AG09309 (cell line): ENCODE data around the gene RPGR.

Experiments
- DNase-seq: peaks from one replicate; pipeline ENCODE4 v3.0.0-alpha.2; 2010; ENCODE audit warnings: low read depth
- H3K4me3 ChIP-seq: 2 replicates; pipeline ENCODE4 v1.5.1; 2011; ENCODE audit warnings: mild to moderate bottlenecking, low read depth, low read length, moderate library complexity; ENCODE audit not compliant: control insufficient read depth
- TF ChIP-seq, protein P1 (sequence below): IDR thresholded peaks from 2 replicates; pipeline ENCODE4 v1.5.1; 2011; ENCODE audit warnings: mild to moderate bottlenecking, low read depth, low read length, inconsistent platforms; ENCODE audit not compliant: insufficient read depth, control insufficient read depth; ENCODE audit errors: missing control alignments

The RPGR gene

GRCh38 chrX:38275615-38276014, 51.7 kb downstream of the RPGR start:
- no peak overlapping the region for H3K4me3 ChIP-seq
- peak; percentile 49 for DNase-seq
- TF ChIP-seq, protein P1, sequence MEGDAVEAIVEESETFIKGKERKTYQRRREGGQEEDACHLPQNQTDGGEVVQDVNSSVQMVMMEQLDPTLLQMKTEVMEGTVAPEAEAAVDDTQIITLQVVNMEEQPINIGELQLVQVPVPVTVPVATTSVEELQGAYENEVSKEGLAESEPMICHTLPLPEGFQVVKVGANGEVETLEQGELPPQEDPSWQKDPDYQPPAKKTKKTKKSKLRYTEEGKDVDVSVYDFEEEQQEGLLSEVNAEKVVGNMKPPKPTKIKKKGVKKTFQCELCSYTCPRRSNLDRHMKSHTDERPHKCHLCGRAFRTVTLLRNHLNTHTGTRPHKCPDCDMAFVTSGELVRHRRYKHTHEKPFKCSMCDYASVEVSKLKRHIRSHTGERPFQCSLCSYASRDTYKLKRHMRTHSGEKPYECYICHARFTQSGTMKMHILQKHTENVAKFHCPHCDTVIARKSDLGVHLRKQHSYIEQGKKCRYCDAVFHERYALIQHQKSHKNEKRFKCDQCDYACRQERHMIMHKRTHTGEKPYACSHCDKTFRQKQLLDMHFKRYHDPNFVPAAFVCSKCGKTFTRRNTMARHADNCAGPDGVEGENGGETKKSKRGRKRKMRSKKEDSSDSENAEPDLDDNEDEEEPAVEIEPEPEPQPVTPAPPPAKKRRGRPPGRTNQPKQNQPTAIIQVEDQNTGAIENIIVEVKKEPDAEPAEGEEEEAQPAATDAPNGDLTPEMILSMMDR, result no peak

- TF ChIP-seq, protein P1, result no peak
- no peak for DNase-seq
- no peak overlapping the region for H3K4me3 ChIP-seq
Measured at GRCh38 chrX:38273453-38273852, 53.9 kb downstream of the RPGR start.

DNA sequence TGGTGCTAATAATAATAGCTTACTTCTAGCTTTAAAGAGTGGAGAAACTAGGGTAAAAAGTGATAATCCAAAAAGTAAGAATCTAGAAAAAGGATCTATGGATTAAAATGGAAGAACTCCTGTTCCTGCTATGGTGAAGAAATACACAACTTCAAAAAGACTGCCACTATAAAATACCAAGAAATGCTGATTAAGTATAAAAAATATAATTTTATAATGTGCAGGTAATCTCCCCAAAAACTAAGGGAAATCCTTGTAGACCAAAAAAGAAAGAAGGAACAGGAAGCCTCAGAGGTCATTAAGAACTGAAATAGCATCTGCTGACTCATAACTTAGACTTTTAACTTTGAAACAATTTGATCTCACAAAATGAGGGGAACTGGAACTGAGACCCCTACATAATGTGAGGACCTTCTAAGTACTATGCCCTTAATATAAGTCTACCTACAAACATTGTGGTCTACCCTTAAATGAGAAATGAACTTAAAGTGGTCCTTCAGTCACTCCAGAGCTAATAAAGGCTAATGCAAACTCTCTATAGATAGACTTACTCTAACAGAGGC, 56.1 kb downstream of the RPGR start:
- no peak for DNase-seq
- TF ChIP-seq, protein P1, result no peak
- H3K4me3 ChIP-seq, result no peak overlapping the region

DNA sequence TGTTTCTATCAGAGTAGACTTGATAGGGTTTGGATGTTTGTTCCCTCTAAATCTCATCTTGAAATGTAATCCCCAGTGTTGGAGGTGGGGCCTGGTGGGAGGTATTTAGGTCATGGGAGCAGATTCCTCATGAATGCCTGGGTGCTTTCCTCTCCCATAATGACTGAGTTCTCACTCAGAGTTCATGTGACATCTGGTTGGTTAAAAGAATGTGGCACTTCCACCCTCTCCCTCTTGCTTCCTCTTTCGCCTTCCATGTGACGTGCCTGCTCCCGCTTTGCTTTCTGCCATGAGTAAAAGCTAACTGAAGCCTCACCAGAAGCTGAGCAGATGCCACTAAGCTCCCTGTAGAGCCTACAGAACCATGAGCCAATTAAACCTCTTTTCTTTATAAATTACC, 59.3 kb downstream of the RPGR start:
- TF ChIP-seq, protein P1, result no peak
- no peak overlapping the region for H3K4me3 ChIP-seq
- DNase-seq, result no peak

DNA sequence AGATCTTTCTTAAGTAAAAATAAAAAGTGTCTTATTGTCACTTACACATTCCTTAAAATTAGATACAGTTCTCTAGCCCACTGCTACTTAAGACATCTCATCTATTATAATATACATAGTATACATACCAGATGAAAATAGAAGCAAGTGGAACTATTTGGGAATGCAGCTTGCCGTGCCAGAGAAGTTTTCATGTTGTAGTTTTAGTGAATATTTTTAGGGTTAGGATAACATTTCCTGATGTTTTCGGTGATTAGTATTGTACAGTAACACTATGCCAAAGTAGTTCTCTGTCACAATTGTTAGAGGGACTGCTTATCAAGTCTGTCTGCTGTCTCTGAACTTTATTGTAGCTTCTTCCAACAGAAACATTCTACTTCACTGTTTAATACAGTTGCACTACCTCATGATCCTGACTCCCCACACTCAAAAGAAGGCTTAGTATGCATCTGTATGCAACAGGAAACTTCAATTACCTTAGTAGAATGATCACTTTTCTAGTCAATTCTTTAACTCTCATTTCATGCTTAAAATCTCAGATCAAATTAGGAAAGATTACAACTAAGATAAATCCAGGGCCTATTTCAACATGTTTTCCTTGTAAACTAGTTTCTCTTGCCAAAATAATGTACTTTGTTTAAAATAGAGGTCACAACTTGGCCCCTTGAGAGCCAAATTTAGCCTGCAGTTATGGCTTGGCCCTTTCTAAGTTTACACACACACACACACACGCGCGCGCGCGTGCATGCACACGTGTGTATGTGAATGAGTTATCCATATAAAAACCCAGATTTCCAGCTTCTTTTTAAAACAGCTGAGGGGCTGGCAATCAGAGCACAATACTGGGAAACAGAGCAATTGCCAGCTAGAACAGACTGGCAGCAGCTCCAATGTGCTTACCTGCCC, 64.3 kb downstream of the RPGR start:
- no peak overlapping the region for H3K4me3 ChIP-seq

DNA sequence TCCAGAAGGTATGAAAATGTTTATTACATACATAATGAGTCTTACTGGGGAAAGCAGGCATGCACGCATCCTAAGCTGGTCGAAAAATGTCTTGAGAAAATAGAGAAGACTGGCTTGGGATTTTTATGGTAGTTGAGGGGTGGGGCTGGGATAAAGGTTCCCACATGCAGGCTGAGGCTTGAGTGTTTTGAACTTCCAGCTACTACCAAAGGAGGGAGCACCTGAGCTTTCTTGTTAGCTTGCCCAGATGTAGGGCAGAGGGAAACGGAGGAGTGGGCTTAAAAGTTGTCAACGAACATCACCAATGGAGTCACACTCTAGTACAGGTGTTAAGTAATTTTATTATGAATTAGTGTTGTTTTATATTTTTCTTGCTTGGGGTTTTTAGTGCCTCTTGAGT, 67.1 kb downstream of the RPGR start:
- no peak overlapping the region for H3K4me3 ChIP-seq
- no peak for DNase-seq
- TF ChIP-seq, protein P1, result peak; percentile 51

More for the DNA sequence above, 64.3 kb downstream of the RPGR start:
- TF ChIP-seq, protein P1, result no peak
- DNase-seq, result no peak
